Medulla oblongata (tissue), 1 donor: ENCODE data around the gene TGFB3.
"Not testable (repeated sequence)": the region's sequence is repeated elsewhere in the genome, so short reads cannot be mapped to it uniquely, and the experiment has no call there.

Source experiments
- DNase-seq: peaks from one replicate; pipeline ENCODE4 v3.0.0-alpha.2; 2015; ENCODE audit errors: extremely low spot score

The TGFB3 gene

DNA sequence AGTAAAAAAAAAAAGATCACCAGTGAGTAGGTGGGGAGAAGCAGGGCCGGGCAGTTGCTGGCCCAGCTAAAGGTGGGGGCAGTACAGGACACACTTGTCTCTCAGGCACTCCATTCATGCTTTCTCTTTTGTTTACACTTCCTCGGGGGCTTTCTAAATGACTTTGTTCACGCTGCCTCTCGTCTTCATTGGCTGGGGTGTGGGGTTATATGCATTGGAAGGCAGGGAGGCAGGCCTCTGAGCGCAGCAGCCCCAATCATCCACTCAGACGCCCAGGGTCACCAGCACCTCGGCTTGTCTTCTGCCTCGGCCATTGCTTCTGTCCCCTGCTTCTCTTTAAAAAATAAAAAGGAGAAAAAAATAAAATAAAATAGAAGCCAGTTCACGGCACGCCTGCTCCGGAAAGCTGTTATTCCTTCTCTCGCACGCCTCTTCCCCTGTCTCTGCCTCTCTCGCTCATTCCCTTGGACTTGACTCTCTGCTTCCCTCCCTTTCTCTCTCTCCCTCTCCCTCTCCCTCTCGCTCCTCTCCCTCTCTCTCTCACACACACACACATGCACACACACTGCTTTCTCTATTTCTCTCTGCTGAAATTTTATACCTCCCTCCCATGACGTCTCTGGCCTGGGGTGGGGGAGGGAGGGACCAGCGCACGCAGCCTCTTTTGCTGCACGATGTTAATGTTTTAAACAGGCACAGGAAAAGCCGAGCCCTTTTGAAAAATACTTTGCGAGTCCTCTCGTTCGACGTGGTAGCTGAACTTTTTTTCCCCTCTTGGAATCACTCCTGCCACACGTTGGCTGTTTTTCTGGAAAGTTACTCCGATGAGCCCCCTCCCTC lies at the start of gene TGFB3:
Gene TGFB3 (minus strand): TSS at position 570 of the 840 bp plus-strand sequence. CDS start 1,102 bp downstream, outside the sequence.
- peak; percentile 77 for DNase-seq

DNA sequence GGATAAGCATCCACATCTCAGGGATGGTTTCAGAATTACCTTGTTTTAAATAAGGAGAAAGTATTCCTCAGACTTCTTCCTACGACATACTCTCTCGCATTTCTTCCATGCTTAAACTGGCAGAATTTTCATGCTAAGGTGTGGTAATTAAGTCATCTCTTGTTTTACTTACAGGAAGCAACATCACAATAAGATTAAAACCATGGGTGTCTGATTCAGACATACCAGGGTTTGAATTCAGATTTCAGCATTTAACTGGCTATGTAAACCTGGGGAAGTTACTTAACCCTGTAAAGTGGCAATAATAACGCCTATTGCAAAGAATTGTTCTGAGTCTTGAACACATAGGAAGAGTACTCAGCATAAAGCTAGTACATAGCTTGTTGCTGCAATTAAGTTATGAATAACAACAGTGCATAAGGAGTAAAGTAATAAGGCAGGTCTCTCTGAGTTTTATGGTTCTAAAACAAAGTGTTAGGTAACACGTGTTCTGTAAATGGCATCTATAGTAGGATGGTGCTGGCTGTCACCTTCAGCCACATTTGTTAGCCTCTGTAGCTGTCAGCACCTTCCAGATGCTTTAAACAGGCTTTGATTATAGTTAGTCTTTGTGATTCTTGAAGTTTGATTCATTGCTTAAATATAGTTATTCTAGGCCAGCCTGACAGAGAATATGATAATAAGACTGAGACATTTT lies 42.6 kb upstream of the TGFB3 start:
- DNase-seq: no peak

DNA sequence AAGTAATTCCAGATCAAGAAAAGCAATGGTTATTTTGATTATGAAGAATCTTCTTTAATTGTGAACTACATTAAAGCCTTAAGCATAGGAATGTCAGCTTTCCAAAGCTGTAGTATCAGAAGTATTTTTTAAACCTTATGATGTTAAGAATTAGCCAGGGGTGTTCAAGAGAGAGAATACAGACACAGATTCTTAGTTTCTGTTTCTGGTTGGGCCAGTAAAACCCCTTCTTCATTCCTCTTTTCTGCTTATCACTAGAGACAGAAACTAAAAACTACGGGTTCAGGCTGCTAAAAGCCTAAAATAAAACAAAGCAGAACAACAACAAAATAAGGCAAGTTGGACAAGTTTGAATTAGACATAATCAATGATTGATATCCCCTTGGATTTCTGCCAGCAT lies 42.0 kb upstream of the TGFB3 start:
- no peak for DNase-seq

DNA sequence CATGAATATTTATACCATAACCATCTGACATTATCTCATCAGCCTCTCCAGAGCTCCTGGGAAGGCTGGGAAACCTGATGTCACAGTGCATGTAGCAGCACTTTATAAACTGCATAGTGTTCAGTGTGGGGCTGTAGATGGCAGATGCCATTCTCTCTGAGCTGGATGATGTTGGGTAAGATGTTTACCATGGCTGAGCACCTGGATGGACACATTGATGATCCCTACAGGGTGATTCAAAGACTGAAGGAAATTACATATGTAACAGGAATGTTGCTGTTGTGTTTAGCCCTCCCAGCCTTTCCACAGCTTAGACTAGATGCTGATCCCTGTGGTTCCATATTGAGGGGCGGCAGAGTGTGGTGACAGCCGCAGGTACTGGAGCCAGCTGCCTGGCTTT lies 41.2 kb upstream of the TGFB3 start:
- DNase-seq: no peak

DNA sequence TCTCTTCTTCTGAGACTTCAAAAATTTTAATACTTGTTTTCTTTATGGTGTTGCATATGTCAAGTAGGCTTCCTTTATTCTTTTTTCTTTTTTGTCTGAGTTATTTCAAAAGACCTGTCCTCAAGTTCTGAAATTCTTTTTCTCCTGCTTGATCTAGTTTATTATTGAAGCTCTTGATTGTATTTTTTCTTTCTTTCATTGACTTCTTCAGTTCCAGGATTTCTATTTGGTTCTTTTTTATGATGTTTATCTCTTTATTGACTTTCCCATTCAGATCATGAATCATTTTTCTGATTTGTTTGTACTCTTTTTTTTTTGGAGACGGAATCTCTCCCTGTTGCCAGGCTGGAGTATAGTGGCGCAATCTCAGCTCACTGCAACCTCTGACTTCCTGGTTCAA lies 37.9 kb upstream of the TGFB3 start:
- DNase-seq: no peak

DNA sequence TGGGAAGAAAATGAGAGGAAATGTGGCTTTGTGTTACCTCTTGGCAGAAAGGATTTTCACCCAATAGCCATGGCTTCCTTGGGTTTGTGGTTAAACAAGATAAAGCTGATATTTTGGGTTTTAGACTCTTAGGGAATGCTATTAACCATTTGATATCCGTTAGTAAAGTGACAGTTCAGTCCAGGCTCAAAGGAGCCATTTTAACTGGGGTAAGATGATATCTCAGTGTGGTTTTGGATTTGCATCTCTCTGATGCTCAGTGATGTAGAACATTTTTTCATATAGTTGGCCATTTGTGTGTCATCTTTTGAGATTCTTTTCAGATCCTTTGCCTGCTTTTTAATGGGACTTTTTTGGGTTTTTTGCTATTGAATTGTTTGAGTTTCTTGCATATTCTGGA lies 33.9 kb upstream of the TGFB3 start:
- no peak for DNase-seq

DNA sequence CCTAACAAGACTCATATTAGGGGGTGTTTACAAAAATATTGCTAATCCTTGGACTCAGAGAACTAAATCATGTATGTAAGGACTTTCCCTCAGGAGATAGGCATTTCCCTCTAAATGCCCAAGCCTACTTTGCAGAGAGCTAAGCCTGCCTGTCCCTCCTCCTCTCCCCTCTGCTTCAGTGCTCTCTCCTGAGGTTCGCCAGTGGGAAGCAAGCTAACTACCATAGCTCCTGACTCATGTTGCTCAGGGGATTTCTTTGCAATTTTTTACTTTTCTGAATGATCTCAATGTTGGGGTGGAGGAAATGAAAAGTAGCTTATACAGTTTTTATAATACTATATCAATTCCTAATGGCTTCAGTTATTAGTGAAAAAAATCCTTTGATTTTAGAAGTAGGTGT lies 33.4 kb upstream of the TGFB3 start:
- no peak for DNase-seq

DNA sequence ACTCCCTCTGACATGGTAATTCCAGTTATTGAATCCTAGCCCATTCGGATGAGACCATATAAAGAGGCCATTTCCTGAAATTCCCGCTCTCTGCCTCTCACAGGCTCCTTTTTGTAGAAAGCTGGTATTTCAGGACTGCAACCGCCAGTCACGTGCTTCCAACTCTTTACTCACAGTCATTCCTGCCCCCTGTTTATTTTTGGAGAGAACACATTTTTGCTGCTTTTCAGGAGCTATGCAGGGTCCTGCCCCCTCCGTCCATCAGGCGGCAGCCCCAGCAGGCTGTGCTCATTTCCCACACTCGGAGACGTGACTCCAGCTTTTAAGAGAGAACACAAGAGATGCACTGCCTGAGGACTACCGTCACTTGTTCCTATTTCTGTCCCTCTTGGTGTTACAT lies 30.6 kb upstream of the TGFB3 start:
- DNase-seq: no peak

DNA sequence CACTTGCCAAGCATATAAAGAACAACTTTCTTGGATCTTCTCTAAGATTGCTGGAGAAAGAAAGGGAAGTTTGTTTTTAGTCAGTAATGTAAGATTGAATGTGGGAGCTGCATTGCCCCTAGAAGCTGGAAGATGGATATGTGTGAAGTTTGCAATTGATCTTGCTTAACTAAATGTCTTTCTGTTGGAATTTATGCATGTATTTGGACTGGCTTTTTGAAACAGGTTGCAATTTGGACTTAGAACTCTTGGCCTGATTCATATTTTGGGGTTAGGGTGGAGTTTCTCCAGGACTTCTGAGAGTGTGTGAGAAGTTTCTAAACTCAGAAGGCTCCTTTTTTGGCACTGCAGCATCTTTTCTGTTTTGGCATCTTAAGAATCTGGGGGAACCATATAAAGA lies 30.1 kb upstream of the TGFB3 start:
- no peak for DNase-seq

DNA sequence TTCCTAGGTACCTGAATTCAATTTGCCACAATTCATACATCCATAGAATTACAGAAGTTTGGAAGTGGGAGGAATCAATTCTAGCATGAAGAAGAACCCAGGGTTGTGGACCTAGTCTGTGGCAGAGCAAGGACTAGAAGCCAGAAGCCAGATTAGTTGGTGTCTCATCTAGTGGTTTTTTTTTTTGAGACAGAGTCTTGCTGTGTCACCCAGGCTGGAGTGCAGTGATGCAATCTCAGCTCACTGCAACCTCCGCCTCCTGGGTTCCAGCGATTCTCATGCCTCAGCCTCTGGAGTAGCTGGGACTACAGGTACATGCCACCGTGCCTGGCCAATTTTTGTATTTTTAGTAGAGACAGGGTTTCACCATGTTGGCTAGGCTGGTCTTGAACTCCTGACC lies 27.8 kb upstream of the TGFB3 start:
- not testable (repeated sequence) for DNase-seq

DNA sequence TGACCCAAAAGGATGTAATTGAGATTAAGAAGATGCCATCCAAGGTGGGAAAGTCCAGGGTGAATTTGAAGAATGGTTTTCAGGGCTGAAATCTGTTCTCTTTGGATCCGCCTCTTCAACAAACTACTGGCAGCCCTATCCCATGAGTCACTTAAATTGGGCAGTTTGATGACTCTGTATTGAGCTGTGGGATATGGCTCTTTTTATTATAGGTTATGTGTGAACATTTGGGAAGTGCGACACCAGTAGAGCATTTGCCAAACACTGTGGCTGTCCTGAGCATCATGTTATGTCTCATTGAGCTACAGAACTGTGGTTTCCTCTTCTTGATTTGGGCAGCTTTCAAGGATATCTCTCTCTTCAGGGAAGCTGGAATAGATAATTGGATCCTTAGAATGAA lies 26.1 kb upstream of the TGFB3 start:
- no peak for DNase-seq

DNA sequence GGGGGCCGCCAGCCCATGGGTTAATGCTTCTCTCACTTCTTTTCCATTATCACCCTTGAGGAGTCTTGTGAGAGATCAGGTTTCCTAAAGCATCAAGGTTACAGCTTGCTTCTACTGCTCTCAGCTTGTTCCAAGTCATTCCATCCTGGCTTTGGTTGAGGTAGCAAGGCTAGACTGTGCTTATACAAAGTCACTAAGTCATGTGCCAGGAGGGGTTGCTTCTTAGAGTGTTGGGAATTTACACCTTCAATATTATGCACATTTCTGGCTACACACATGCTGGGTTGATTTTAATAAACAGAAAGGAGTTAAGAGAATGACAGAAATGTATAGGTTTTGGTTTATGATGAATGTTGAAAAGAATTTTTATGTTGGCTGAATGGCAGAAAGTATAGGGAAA lies 25.6 kb upstream of the TGFB3 start:
- no peak for DNase-seq

DNA sequence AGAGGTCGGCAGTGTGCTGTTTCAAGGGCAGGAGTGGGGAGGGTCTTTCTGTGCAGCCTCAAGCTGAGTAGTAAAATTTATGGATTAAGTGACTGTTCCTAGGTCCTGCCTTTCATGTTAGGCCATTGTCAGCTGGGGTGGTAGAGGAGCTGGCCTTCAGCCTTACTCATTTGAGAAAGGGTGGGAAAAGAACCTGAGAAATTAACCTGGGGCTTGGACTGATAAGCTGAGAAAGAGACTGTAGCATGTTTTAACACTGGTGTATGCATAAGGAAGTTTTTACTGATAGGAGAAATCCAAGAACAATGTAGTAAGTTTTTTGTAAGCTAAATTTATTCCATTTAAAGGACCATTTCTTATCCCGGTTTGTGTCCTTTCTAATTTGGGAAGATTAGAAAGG lies 24.5 kb upstream of the TGFB3 start:
- no peak for DNase-seq

DNA sequence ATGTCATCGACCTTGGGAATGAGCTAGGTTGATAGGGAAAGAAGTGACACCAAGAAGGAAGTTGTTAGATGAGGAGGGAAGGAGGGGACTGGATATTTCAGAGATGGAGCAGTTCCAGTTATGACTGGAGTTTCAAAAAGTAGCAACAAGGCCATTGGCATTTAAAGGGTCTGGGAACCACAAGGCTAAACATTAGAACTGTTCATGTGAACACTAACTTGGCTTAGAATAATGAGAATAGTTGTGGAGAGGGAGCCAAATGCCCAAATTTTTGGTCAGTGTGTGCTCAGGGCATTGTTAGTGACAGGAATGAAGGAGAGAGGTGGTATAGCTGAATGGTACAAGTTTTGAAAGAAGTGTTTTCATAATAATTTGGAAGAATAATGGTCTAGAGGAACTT lies 20.6 kb upstream of the TGFB3 start:
- no peak for DNase-seq

DNA sequence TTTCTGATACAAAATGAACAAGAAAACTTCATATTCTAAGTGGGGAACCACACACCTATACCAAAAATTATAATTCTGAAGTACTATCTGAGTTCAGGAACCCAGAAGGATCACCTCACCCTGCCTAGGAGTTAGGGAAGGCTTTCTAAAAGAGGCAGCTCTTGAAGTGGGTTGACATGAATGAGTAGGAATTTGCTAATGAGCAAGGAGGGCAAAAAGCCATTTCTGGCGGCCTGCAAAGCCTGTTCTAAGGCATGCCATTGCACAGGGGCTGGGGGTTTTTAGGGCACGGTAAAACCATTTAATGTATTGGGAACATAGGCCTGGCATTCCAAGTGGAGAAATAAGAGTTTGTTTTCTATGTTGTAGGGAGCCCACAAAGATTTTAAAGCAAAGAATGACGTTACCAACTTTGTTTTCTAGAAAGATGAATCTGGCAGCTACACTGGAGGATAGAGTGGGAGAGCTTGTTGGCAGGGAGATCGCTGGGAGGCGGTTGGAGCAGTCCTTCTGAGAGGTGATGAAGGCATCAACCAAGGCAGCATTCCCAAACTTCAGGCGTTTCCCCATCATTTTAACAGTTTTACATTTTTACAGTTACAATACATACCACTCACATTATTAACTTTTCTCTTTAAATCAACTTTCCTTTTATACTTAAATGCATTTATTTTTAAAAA lies 17.9 kb upstream of the TGFB3 start:
- no peak for DNase-seq

DNA sequence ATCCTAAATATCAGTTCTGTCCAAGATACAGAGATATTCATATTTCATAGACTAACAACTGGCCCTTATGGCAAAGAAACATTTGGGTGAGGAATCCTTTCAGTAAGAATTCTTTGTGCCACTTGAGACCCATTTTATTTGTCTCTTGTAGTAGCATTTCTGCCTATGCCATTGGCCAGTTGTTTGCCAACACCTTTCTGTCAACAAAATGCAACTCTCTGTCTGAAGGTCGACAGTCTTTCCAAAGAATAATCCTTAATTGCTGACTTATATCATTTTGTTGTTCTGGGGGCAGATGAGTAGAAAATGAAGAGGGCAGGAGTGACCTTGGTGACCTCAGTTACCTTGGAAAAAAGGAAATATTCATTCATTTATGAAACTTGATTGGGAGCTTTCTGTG lies 14.7 kb upstream of the TGFB3 start:
- DNase-seq: no peak

DNA sequence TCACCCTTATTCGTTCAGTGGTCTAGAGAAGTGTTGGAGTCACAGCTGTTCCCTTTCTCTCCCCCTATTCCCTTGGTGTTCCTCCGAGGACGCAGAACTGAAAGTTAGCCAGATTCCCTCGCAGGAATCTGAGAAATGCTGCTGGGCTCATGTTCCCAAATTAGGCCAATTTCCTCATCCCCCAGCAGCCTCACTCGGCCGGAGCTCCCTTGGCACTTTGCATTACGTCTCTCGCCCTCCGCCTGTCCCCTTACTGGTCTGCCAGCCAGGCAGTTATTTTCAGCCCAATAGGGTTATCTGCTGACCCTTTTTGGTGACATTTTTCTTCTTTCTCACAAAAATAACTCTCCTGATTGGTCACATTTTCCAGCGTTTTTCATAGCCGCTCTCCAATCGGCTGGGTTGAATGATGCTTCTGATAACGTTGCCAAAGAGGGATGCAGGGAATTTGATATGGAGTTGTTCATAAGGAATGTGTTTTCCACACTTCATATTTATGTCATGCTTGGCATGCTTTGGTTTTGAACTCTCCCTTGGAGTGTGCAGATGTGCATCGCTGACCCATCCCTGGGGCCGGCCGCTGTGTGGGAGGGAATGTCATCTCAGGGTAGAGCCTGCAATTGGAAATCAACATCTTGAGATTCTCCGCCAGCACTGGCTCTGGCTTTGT lies 13.7 kb upstream of the TGFB3 start:
- no peak for DNase-seq

DNA sequence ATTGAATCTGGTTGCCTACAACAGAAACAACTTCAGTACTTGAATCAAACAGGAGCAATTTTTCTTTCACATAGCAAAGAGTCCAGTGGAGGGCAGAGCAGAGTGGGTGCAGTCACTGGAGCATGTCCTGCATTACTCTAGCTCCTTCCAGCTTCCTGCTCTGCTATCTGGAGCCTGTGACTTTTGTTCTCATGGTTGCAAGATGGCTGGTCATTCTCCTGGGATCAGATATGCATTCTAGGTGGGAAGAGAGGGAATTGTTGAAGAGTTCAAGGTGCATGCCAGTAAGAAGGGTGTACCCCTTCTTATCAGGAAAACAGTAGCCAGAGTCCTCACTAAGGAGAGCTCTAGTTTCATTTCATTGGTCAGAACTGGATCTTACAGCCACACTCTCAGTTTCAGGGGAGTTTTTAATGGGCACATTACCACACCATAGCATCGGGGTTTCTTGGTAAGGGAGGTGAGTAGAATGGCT lies 11.8 kb upstream of the TGFB3 start:
- no peak for DNase-seq

DNA sequence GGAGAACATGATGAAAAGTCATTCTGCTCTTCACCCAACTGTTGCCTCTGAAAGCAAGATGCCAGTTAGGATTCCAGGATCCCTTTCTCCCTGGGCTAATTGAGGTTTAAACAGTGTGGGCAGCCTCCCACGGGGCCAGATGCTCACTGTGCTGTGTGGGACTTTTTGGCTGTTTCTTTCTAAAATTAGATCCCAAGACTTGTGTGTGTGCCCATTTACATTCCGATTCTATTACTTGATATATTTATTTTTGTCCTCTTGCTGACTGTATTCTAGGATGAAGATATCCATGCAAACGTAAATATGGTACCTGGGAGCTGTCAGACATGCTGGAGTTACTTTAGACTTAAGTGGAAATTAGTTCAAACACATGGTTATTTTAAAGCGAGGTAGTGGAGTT lies 10.0 kb upstream of the TGFB3 start:
- no peak for DNase-seq

DNA sequence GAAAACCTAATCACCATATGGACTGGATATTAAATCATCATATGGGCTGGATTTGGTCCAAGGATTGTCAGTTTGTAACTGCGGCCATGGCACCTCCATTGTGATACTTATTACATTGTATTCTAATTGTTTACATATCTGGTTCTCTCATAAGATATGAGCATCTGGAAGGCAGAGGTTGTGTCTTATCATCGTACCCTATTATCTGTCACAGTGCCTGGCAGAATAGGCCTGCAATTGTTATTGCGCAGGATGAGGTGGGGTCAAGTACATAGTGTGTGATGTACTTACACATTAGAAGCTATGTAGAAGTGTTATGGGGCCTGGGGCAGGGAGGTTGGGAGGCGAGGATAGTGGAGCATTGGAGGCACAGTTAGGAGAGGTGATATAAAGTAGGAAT lies 8.5 kb upstream of the TGFB3 start:
- no peak for DNase-seq

DNA sequence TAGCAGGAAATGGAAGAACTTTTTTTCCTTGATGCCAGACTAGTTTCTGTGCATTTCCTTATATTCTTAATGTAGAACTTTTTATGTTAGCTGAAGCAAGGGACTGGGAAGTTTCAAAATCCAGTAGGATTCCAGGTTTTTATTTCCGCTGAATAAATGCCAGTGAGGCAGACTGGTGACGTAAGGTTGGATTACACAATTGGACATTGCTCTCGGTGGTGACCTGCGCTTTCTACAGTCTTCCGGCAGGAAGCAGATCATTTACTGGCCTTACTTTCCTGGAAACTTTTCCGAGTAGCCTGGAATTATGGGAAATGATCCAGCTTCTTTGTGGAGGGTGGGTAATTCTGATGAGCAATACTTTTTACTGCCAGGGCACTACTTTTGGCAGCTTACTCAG lies 7.3 kb upstream of the TGFB3 start:
- DNase-seq: peak; percentile 35
